ENCODE results near the gene TAOK1. TPM values are rescaled to one million over a fixed set of nuclear protein-coding genes. Genes with fewer than 3 reads are reported as not detected.

The TAOK1 gene
- total RNA-seq, 1 experiment from 2014 or later = 56.3 TPM

DNA sequence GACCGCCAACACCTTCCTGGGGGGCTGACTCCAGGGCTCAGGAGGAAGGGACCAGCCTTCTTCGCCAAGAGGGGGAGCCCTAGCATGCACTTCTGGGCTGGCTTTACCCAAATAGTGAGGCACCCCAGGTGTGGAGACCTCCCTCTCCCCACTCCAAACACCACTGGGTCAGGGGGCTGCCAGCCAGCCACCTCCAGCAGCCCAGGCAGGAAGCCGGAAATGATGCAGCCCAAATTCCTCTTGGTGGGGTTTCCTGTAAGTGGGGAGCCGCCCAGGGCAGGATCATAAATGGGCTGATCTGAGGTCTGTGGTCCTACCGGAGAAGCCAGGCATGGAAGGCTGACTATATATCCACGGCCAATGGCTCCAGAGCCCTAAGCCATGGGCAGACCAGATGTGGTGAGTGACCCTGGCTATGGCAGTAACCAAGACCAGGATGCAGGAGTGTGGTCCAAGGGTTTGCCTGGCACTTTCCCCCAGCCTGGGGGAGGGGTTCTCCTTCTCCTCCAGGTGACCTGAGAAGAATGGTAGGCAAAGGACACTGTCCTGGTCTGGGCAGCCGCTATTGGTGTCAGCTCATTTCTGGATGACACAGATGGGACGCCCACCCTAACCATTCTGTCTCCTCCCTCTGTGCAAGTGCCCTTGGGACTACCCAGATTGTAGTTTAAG lies 195.1 kb downstream of the TAOK1 start:
- DNase-seq (ENCODE audit: low read depth, low spot score) = no peak
- TF ChIP-seq SIN3A (IDR thresholded peaks at IDR 0.05; ENCODE audit: low read depth) = no peak
- TF ChIP-seq CTCF (IDR thresholded peaks at IDR 0.05 in 2 of 3, conservative IDR thresholded peaks at IDR 0.05 in 1 of 3; ENCODE audit: borderline replicate concordance in 1 of 3, insufficient read depth in 1 of 3, low read depth in 2 of 3, low read length in 2 of 3) = peak in 2 of 3 experiments; percentile 26 to 35; a peak in 4 of 6 replicates
- no TSS peak for BruUV-seq (replicated peaks)
- H3K27me3 ChIP-seq (ENCODE audit: insufficient read depth, low read length) = no peaks in the 10 kb centered on the region
- no peaks in the 10 kb centered on the region for H3K9me2 ChIP-seq (ENCODE audit: insufficient read depth)
- peaks cover 62% of the 10 kb centered on the region for H3K79me2 ChIP-seq (ENCODE audit: insufficient read depth, low read length)
- intact Hi-C loops (cut with micrococcal nuclease) = no loop called here
- ChIA-PET POLR2A (no interaction called here), CTCF (interaction anchor here (1.3 to 1.5 kb wide), 2 partner anchors 18 to 32 kb away, joined by 3 to 4 read pairs; partner anchors contain the start of gene ABHD15), RAD21 (ENCODE audit: low non-redundant PET in 1 of 2, low total read pairs in 2 of 2, uncharacterized antibody in 2 of 2, unreplicated experiment in 2 of 2) (interaction anchor here in 1 of 2 experiments (0.7 kb wide), 1 partner anchor 9 kb away, joined by 3 read pairs; no protein-coding TSS in a partner anchor)
- peaks cover 0 to 4% of the 10 kb centered on the region in 2 experiments; a peak in 1 of 4 replicates for H3K36me3 ChIP-seq (ENCODE audit: control insufficient read depth in 1 of 2, insufficient read depth in 2 of 2, low read length in 2 of 2)
- ATAC-seq = no peak
- H3K27ac ChIP-seq (ENCODE audit: low read depth, low read length) = no peak overlapping the region; the same call in 1 of the 2 replicates
- no peak overlapping the region for H3K4me3 ChIP-seq (replicated peaks in 1 of 2; ENCODE audit: low read depth in 1 of 2, low read length in 2 of 2)
- H3K9me3 ChIP-seq (ENCODE audit: control insufficient read depth in 1 of 2, insufficient read depth in 1 of 2, low read depth in 1 of 2, low read length in 2 of 2) = no peaks in the 10 kb centered on the region
- no peak overlapping the region for H3K9ac ChIP-seq (ENCODE audit: low read length)
- no peaks in the 10 kb centered on the region for H4K20me1 ChIP-seq (ENCODE audit: insufficient read depth)
- H2AFZ ChIP-seq (ENCODE audit: low read depth, low read length, poor library complexity, severe bottlenecking) = no peak overlapping the region
- H3K4me2 ChIP-seq (ENCODE audit: low read length) = no peak overlapping the region
- peaks cover 13 to 59% of the 10 kb centered on the region in 2 experiments; a peak in 3 of 4 replicates for H3K4me1 ChIP-seq (ENCODE audit: control insufficient read depth in 1 of 2, insufficient read depth in 2 of 2, low read length in 2 of 2)

DNA sequence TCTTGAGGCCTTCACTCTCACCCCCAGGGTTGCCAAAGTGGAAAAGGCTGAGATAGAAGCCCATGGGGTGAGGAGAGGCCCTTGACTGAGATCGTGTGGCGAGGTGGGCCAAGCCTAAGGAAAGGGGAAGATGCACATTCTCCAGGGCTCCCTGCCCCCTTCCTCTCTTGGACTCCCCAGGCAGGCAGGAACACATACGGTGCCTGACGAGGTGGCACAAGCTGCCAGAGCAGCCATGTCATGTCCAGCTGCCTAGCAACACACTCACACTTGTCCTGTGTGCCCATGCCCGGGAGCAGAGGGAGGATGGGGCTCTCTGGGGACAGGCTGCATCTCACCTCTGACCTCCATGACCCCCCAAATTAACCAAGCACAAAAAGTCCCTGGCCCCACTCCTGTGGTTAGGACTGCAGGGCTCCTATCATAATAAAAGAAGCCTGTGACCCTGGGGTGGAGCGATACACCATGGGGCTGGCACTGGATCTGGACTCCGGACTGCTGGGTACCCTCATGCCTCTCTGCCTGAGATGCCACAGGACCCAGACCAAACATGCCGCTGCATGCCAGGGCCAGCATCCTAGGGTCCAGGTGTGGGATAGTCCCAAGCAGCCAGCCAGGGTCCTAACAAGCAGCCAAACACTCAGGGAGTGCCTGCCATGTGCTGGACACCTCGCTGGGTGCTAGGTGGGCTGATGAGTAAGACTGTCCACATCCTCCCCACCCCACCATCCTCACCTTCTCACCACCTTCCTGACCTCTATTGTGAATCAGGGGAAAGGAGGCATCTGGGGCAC lies 196.7 kb downstream of the TAOK1 start:
- BruUV-seq (replicated peaks) = no TSS peak
- ChIA-PET POLR2A (no interaction called here), CTCF (interaction anchor here (1.3 kb wide), 1 partner anchor 31 kb away, joined by 3 read pairs; no protein-coding TSS in a partner anchor), RAD21 (ENCODE audit: low non-redundant PET in 1 of 2, low total read pairs in 2 of 2, uncharacterized antibody in 2 of 2, unreplicated experiment in 2 of 2) (no interaction called here)
- ATAC-seq = no peak
- no peaks in the 10 kb centered on the region for H3K9me2 ChIP-seq (ENCODE audit: insufficient read depth)
- H2AFZ ChIP-seq (ENCODE audit: low read depth, low read length, poor library complexity, severe bottlenecking) = no peak overlapping the region
- DNase-seq (ENCODE audit: low read depth, low spot score) = no peak
- no peak overlapping the region for H3K4me3 ChIP-seq (replicated peaks in 1 of 2; ENCODE audit: low read depth in 1 of 2, low read length in 2 of 2)
- no peak overlapping the region for H3K27ac ChIP-seq (ENCODE audit: low read depth, low read length)
- H4K20me1 ChIP-seq (ENCODE audit: insufficient read depth) = no peaks in the 10 kb centered on the region
- no peak overlapping the region for H3K9ac ChIP-seq (ENCODE audit: low read length)
- no peaks in the 10 kb centered on the region for H3K36me3 ChIP-seq (ENCODE audit: control insufficient read depth in 1 of 2, insufficient read depth in 2 of 2, low read length in 2 of 2)
- peaks cover 22 to 61% of the 10 kb centered on the region in 2 experiments for H3K4me1 ChIP-seq (ENCODE audit: control insufficient read depth in 1 of 2, insufficient read depth in 2 of 2, low read length in 2 of 2)
- intact Hi-C loops (cut with micrococcal nuclease) = no loop called here
- H3K9me3 ChIP-seq (ENCODE audit: control insufficient read depth in 1 of 2, insufficient read depth in 1 of 2, low read depth in 1 of 2, low read length in 2 of 2) = no peaks in the 10 kb centered on the region
- no peak for TF ChIP-seq SRF (IDR thresholded peaks at IDR 0.05; ENCODE audit: low read depth)
- TF ChIP-seq YY1 (IDR thresholded peaks at IDR 0.05; ENCODE audit: extremely low read depth, insufficient replicate concordance, low read depth, low read length) = no peak
- TF ChIP-seq SIN3A (IDR thresholded peaks at IDR 0.05; ENCODE audit: low read depth) = no peak
- no peak for TF ChIP-seq FOSL1 (IDR thresholded peaks at IDR 0.05; ENCODE audit: low read depth)
- no peak for TF ChIP-seq JUND (IDR thresholded peaks at IDR 0.05)
- no peak for TF ChIP-seq CEBPB (IDR thresholded peaks at IDR 0.05; ENCODE audit: low read depth)
- no peak for TF ChIP-seq EZH2phosphoT487 (IDR thresholded peaks at IDR 0.05; ENCODE audit: borderline replicate concordance)
- TF ChIP-seq ELF1 (IDR thresholded peaks at IDR 0.05; ENCODE audit: borderline replicate concordance, low read depth) = no peak
- TF ChIP-seq CTCF (IDR thresholded peaks at IDR 0.05 in 2 of 3, conservative IDR thresholded peaks at IDR 0.05 in 1 of 3; ENCODE audit: borderline replicate concordance in 1 of 3, insufficient read depth in 1 of 3, low read depth in 2 of 3, low read length in 2 of 3) = no peak
- TF ChIP-seq SP1 (IDR thresholded peaks at IDR 0.05; ENCODE audit: low read depth) = no peak
- H3K27me3 ChIP-seq (ENCODE audit: insufficient read depth, low read length) = no peaks in the 10 kb centered on the region
- peak overlapping the region; percentile 93 for H3K4me2 ChIP-seq (ENCODE audit: low read length)
- H3K79me2 ChIP-seq (ENCODE audit: insufficient read depth, low read length) = peaks cover 62% of the 10 kb centered on the region

Measured in HCT116 (cell line).